Hepatocyte (in vitro differentiated cells): ENCODE data around the gene TTLL5. TPM values are rescaled to one million over a fixed set of nuclear protein-coding genes. Genes with fewer than 3 reads are reported as not detected.

Experiments used
- DNase-seq: peaks from one replicate; pipeline ENCODE4 v3.0.0-alpha.2; 2016; ENCODE audit warnings: low spot score
- H2AFZ ChIP-seq: fragments of 200-600 bp; sonication (generic); 2 replicates; pipeline ENCODE4 v1.6.0; 2016; ENCODE audit warnings: antibody characterized with exemption, mild to moderate bottlenecking
- H3K27ac ChIP-seq: fragments of 200-600 bp; sonication (generic); 2 replicates; pipeline ENCODE4 v1.5.1; 2016; ENCODE audit warnings: mild to moderate bottlenecking
- H3K27me3 ChIP-seq: fragments of 200-600 bp; sonication (generic); 2 replicates; pipeline ENCODE4 v1.6.1; 2016
- H3K36me3 ChIP-seq: fragments of 200-600 bp; sonication (generic); replicated peaks from 2 replicates; pipeline ENCODE4 v1.5.1; 2016; ENCODE audit warnings: low read depth; ENCODE audit not compliant: insufficient read depth
- H3K4me1 ChIP-seq: fragments of 200-600 bp; sonication (generic); 2 replicates; pipeline ENCODE4 v1.5.1; 2016; ENCODE audit warnings: mild to moderate bottlenecking, moderate library complexity; ENCODE audit not compliant: insufficient read depth
- H3K4me2 ChIP-seq: fragments of 200-600 bp; sonication (generic); 2 replicates; pipeline ENCODE4 v1.6.0; 2016
- H3K4me3 ChIP-seq: fragments of 200-600 bp; sonication (generic); 2 replicates; pipeline ENCODE4 v1.5.1; 2016; ENCODE audit warnings: mild to moderate bottlenecking
- H3K79me2 ChIP-seq: fragments of 200-600 bp; sonication (generic); 2 replicates; pipeline ENCODE4 v1.6.0; 2017; ENCODE audit warnings: mild to moderate bottlenecking
- H3K9me2 ChIP-seq: fragments of 200-600 bp; sonication (generic); replicated peaks from 2 replicates; pipeline ENCODE4 v1.6.0; 2017; ENCODE audit warnings: mild to moderate bottlenecking; ENCODE audit not compliant: insufficient read depth
- H3K9me3 ChIP-seq: fragments of 200-600 bp; sonication (generic); 2 replicates; pipeline ENCODE4 v1.5.1; 2016; ENCODE audit warnings: low read depth, mild to moderate bottlenecking
- H4K20me1 ChIP-seq: fragments of 200-600 bp; sonication (generic); 2 replicates; pipeline ENCODE4 v1.6.0; 2016; ENCODE audit warnings: mild to moderate bottlenecking; ENCODE audit not compliant: insufficient read depth, poor library complexity, severe bottlenecking
- CTCF ChIP-seq: fragments of 200-600 bp; sonication (generic); IDR thresholded peaks from 2 replicates; pipeline ENCODE4 v1.5.1; 2016; ENCODE audit warnings: antibody characterized with exemption, mild to moderate bottlenecking; ENCODE audit not compliant: poor library complexity
- EZH2 ChIP-seq: fragments of 200-600 bp; sonication (generic); IDR thresholded peaks from 2 replicates; pipeline ENCODE4 v1.6.1; 2016; ENCODE audit warnings: antibody characterized with exemption, mild to moderate bottlenecking, borderline replicate concordance
- EZH2phosphoT487 ChIP-seq: fragments of 200-600 bp; sonication (generic); IDR thresholded peaks from one replicate; pipeline ENCODE4 v1.6.1; 2018; ENCODE audit warnings: antibody characterized with exemption, mild to moderate bottlenecking, low read depth, moderate library complexity; ENCODE audit not compliant: unreplicated experiment, severe bottlenecking
- WGBS: methylation state at CpG from one replicate; pipeline ENCODE4 v1.1.6; 2016; ENCODE audit warnings: low lambda C conversion rate; ENCODE audit errors: missing lambda C conversion rate; 5-methylcytosine and 5-hydroxymethylcytosine counted together
- polyA plus RNA-seq: library from polyadenylated mRNA; unstranded; fragments of >200 nt; fragmentation: Nextera tagmentation; extraction: Ambion mirVana; gene quantifications from 2 replicates; pipeline ENCODE4 v1.2.1, GENCODE V29; 2016
- total RNA-seq: library from RNA; depleted of rRNA; stranded (reverse); fragments of >200 nt; gene quantifications from 2 replicates; pipeline ENCODE4 v1.2.3, GENCODE V29; 2014

TTLL5 gene
- total and polyA plus RNA-seq, 2 experiments from 2014 or later, result 8.9 to 11.1 TPM

DNA sequence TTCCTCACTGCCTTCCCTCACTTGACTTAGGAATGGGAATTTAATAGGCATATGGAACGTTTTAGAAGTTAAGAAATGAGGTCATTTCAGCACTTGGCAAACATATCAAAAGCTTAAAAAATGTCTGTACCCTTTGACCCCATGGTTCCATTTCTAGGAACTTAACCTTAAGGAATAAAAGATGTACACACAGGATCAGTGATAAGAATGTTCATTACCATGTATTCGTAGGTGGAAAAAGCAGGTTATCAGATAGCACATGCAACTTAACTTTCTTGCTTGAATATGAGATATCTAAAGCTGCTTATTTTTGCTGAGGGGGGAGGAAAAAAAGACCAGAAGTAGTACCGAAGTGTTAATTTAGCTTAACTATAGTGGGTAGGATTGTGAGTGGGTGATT is 57.2 kb downstream of the TTLL5 start:
- Histone ChIP-seq H3K9me2 (no peaks in the 10 kb centered on the region), H4K20me1 (no peaks in the 10 kb centered on the region), H2AFZ (no peak overlapping the region), H3K79me2 (no peaks in the 10 kb centered on the region), H3K9me3 (no peaks in the 10 kb centered on the region), H3K27ac (no peak overlapping the region), H3K27me3 (no peaks in the 10 kb centered on the region), H3K36me3 (no peaks in the 10 kb centered on the region), H3K4me3 (no peak overlapping the region), H3K4me2 (no peak overlapping the region), H3K4me1 (peaks cover 4% of the 10 kb centered on the region)
- DNase-seq, result no peak
- WGBS, result 70% methylated on average over 3 of the region's 3 CpGs
- TF ChIP-seq CTCF (no peak), EZH2 (no peak), EZH2phosphoT487 (no peak)

GRCh38 chr14:75720116-75720515 is 59.1 kb downstream of the TTLL5 start:
- Histone ChIP-seq H3K79me2 (no peaks in the 10 kb centered on the region), H3K9me2 (no peaks in the 10 kb centered on the region), H3K27ac (peak overlapping the region; percentile 94), H3K9me3 (no peaks in the 10 kb centered on the region), H3K4me1 (peaks cover 4% of the 10 kb centered on the region), H3K36me3 (no peaks in the 10 kb centered on the region), H3K4me3 (no peak overlapping the region), H2AFZ (no peak overlapping the region), H3K4me2 (peak overlapping the region; percentile 55), H4K20me1 (no peaks in the 10 kb centered on the region), H3K27me3 (no peaks in the 10 kb centered on the region)
- DNase-seq, result no peak
- TF ChIP-seq CTCF, result no peak
- TF ChIP-seq EZH2, result no peak
- no peak for TF ChIP-seq EZH2phosphoT487
- WGBS, result 87% methylated on average over 2 of the region's 2 CpGs

GRCh38 chr14:75720842-75721498 is 59.9 kb downstream of the TTLL5 start:
- Histone ChIP-seq H3K27ac (peak overlapping the region; percentile 94), H3K9me2 (no peaks in the 10 kb centered on the region), H3K4me3 (no peak overlapping the region), H2AFZ (peak overlapping the region; percentile 37), H3K4me1 (peaks cover 4% of the 10 kb centered on the region), H3K36me3 (no peaks in the 10 kb centered on the region), H3K27me3 (no peaks in the 10 kb centered on the region), H3K9me3 (no peaks in the 10 kb centered on the region), H3K4me2 (peak overlapping the region; percentile 55), H4K20me1 (no peaks in the 10 kb centered on the region), H3K79me2 (no peaks in the 10 kb centered on the region)
- DNase-seq, result peak; percentile 77
- WGBS, result 50% methylated on average over 4 of the region's 4 CpGs
- TF ChIP-seq EZH2phosphoT487, result no peak
- TF ChIP-seq CTCF, result no peak
- TF ChIP-seq EZH2, result no peak
